Activated B cell treated with CpG ODN at 0.5 μM for 24 hours (primary cell): Measurements from ENCODE around the gene CXCL10. TPM values are rescaled to one million over a fixed set of nuclear protein-coding genes. Genes with fewer than 3 reads are reported as not detected.

Experiments used
- ATAC-seq: fragments of 200-7000 bp; cut with Tn5 transposase; one replicate; pipeline ENCODE4 v1.10.0; 2021; ENCODE audit warnings: low read depth, mild to moderate bottlenecking, moderate library complexity
- CTCF ChIA-PET: fragments of 350-600 bp; sonication (Branson Sonifier 250); formaldehyde crosslinking; loops from one replicate; lab custom pipeline; 2021; ENCODE audit warnings: antibody characterized with exemption; lab: Charles Lee
- POLR2A ChIA-PET: fragments of 350-600 bp; sonication (Branson Sonifier 250); formaldehyde crosslinking; loops from one replicate; lab custom pipeline; 2021; ENCODE audit warnings: antibody characterized with exemption; lab: Charles Lee
- DNase-seq: peaks from one replicate; pipeline ENCODE4 v3.0.0; 2022
- H3K27ac Mint-ChIP-seq: one replicate; pipeline ENCODE4 v1.8.0; 2020; ENCODE audit warnings: mixed read lengths
- H3K27me3 Mint-ChIP-seq: one replicate; pipeline ENCODE4 v1.8.0; 2021; ENCODE audit warnings: mixed read lengths
- H3K36me3 Mint-ChIP-seq: one replicate; pipeline ENCODE4 v1.8.0; 2021; ENCODE audit warnings: low read depth, mixed read lengths
- H3K4me1 Mint-ChIP-seq: one replicate; pipeline ENCODE4 v1.8.0; 2021; ENCODE audit warnings: mixed read lengths
- H3K4me3 Mint-ChIP-seq: one replicate; pipeline ENCODE4 v1.8.0; 2020; ENCODE audit warnings: mild to moderate bottlenecking, mixed read lengths
- H3K9me3 Mint-ChIP-seq: one replicate; pipeline ENCODE4 v1.8.0; 2020; ENCODE audit warnings: mixed read lengths
- CTCF ChIP-seq: fragments of 200-600 bp; IDR thresholded peaks from one replicate; pipeline ENCODE4 v1.8.0; 2022; ENCODE audit warnings: antibody characterized with exemption, mild to moderate bottlenecking
- intact Hi-C: fragments of 100-400 bp; cut with micrococcal nuclease; formaldehyde crosslinking; loops from one replicate; pipeline ENCODE4 v1.15.1; 2024
- total RNA-seq: library from RNA; stranded (reverse); gene quantifications from 2 replicates; pipeline ENCODE4 v1.2.3, GENCODE V29; 2022

Gene CXCL10
- total RNA-seq, 1 donor from 2014 or later = not detected

DNA sequence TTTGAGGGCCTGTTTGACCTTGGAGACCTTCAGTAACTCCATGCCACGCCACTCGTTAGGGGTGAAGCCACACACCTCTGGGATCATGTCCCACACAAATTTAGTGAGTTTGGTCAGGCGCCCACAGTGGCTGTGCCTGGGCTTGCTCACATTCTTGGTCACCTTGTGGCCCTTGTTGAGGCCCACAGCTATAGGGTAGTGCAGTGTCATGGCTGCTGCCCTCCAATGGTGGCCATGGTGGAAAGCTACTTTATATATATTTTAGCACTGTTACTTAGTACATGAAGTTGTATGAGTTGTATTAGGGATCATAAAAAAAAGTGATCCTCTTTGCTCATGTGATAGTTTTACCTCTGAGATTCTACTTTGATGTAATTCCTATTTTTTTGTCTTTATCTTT is 13.6 kb upstream of the CXCL10 start:
- ATAC-seq (no peak), DNase-seq (no peak)
- ChIA-PET CTCF (interaction anchor here (1.3 to 3.1 kb wide), 2 partner anchors 18 to 41 kb away, joined by 4 to 11 read pairs; no protein-coding TSS in a partner anchor), POLR2A (no interaction called here)
- H3K4me1 Mint-ChIP-seq = no peaks in the 10 kb centered on the region
- H3K27me3 Mint-ChIP-seq = no peaks in the 10 kb centered on the region
- no peaks in the 10 kb centered on the region for H3K9me3 Mint-ChIP-seq
- no peak for TF ChIP-seq CTCF
- no peak overlapping the region for H3K4me3 Mint-ChIP-seq
- no peaks in the 10 kb centered on the region for H3K36me3 Mint-ChIP-seq
- H3K27ac Mint-ChIP-seq = no peak overlapping the region
- intact Hi-C loops = no loop called here

DNA sequence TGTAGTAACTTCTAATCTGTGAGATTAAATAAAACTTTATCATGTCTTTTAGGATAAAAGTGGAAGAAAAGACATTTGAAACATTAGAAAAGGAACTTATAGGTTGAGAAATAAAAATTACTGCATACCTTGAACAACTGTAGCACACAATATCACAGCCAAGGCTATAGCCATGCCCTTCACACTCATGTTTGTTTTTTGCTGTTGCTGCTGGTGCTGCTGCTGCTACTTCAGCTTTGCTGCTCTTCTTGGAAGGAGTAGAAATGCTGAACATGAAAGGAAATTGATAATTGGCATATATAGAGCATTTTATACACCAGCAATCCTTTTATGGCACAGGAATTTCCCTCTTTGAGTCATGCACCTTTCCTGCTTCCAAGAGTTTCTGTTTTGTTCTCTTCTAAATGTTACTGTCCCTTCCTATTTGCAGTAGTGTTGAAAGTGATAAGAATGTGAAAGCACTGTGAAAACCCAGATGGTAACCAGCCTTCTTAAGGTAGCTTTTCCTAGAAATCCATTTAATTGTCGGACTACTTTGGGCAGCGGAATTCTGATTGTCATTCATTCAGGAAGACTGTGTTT is 12.6 kb upstream of the CXCL10 start, which contains the start of gene CXCL11:
TSS of gene CXCL11 (minus strand) at position 272 of the 582 bp plus-strand sequence. CDS start at position 189, 83 bp downstream.
- POLR2A ChIA-PET = no interaction called here
- DNase-seq (no peak), ATAC-seq (no peak)
- Mint-ChIP-seq H3K9me3 (no peaks in the 10 kb centered on the region), H3K4me1 (no peaks in the 10 kb centered on the region), H3K27me3 (no peaks in the 10 kb centered on the region), H3K4me3 (no peak within 1 kb of the TSS), H3K27ac (no peak within 1 kb of the TSS), H3K36me3 (no peaks in the 10 kb centered on the region)
- intact Hi-C loops = loop anchor here (2.0 kb wide), 1 partner anchor 23 kb away; no protein-coding TSS in a partner anchor
- CTCF ChIA-PET = interaction anchor here (1.3 to 3.1 kb wide), 2 partner anchors 19 to 40 kb away, joined by 4 to 11 read pairs; no protein-coding TSS in a partner anchor
- TF ChIP-seq CTCF = no peak

DNA sequence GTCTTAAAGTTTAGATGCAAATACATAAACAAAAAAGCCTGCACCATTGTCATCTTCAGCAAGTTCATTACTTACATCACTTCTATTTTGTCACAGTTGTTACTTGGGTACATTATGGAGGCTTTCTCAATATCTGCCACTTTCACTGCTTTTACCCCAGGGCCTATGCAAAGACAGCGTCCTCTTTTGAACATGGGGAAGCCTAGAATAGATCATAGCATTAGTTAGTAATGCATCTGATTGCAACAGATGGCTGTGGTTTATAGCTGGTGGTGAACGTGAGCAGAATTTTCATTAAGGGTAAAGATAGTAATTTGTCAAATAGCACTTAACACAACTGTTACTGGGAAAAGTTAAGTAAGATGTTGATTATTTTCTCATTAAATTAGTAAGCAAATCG is 11.8 kb upstream of the CXCL10 start:
- no peaks in the 10 kb centered on the region for H3K27me3 Mint-ChIP-seq
- DNase-seq = no peak
- H3K27ac Mint-ChIP-seq = no peak overlapping the region
- no peak overlapping the region for H3K4me3 Mint-ChIP-seq
- no peaks in the 10 kb centered on the region for H3K4me1 Mint-ChIP-seq
- no peaks in the 10 kb centered on the region for H3K9me3 Mint-ChIP-seq
- H3K36me3 Mint-ChIP-seq = no peaks in the 10 kb centered on the region
- ChIA-PET CTCF (no interaction called here), POLR2A (no interaction called here)
- intact Hi-C loops = loop anchor here (2.0 kb wide), 1 partner anchor 22 kb away; no protein-coding TSS in a partner anchor
- ATAC-seq = no peak
- TF ChIP-seq CTCF = no peak

- intact Hi-C loops = no loop called here
- H3K4me1 Mint-ChIP-seq = peaks cover 16% of the 10 kb centered on the region
- CTCF ChIA-PET = no interaction called here
Observed at GRCh38 chr4:76029300-76029699, 6.0 kb upstream of the CXCL10 start.

More at GRCh38 chr4:76029300-76029699, 6.0 kb upstream of the CXCL10 start:
- DNase-seq (no peak), ATAC-seq (no peak)
- POLR2A ChIA-PET = no interaction called here
- no peak for TF ChIP-seq CTCF
- H3K27ac Mint-ChIP-seq = no peak overlapping the region
- H3K4me3 Mint-ChIP-seq = no peak overlapping the region
- H3K9me3 Mint-ChIP-seq = no peaks in the 10 kb centered on the region
- H3K36me3 Mint-ChIP-seq = no peaks in the 10 kb centered on the region
- H3K27me3 Mint-ChIP-seq = no peaks in the 10 kb centered on the region
